ENCODE results near the gene GABPA. TPM values are rescaled to one million over a fixed set of nuclear protein-coding genes. Genes with fewer than 3 reads are reported as not detected.

Gene GABPA
- total RNA-seq, 4 donors from 2014 or later: 14.8 to 19.1 (median 16.8) TPM

DNA sequence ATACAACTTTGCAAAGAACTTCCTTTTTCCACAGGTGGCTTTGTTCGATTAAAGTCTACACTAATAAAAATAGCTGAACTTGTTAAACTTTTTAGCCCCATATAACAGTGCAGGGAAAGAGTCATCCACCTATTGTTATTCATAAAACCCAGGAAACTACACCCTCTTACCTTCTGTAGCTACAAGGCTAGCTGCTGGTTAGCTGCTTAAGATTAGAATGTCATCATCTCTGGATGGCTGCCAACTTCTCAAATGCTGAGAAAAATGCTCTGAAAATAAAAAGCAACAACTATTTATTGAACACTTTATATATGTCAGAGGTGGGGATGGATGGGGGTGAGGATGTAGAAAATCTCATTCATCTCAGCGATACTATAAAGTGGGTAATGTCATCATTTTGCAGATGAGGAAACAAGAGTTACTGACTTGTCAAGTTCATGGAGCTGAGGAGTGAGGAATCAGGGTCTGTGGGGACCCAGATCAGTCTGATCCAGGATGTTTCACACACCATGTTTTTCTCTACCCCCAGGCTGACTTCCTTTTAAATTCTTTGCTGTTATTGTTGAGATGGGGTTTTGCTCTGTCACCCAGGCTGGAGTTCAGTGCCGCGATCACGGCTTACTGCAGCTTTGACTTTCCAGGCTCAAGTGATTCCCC, 17.2 kb upstream of the GABPA start:
- intact Hi-C loops (cut with DNase I; ENCODE audit: low total_unique reads): no loop called here

DNA sequence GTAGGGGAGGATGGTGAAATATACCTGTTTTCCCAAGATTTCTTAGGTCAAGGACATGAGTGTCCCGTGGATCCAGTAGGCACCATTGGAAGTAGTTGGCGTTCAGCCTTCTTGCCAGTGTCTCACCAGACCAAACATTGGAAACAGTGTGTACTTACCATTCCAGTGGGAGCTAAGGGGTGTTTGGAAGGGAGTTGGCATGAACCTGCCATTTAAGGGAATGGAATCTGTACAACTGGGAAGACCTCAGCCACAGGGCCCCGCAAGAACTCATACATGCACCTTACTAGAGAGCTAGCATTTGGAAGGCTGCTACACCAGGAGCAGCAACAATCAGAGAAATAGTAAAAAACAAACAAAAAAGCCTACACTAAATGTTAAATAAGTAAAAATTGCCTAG, 12.8 kb upstream of the GABPA start:
- WGBS, 2 donors: 97 to 98% methylated on average over 3 of the region's 3 CpGs
- intact Hi-C loops (cut with DNase I; ENCODE audit: low total_unique reads): no loop called here
- no peak overlapping the region for H3K4me3 ChIP-seq (ENCODE audit: low read depth, poor library complexity, severe bottlenecking)
- TF ChIP-seq, protein P1, sequence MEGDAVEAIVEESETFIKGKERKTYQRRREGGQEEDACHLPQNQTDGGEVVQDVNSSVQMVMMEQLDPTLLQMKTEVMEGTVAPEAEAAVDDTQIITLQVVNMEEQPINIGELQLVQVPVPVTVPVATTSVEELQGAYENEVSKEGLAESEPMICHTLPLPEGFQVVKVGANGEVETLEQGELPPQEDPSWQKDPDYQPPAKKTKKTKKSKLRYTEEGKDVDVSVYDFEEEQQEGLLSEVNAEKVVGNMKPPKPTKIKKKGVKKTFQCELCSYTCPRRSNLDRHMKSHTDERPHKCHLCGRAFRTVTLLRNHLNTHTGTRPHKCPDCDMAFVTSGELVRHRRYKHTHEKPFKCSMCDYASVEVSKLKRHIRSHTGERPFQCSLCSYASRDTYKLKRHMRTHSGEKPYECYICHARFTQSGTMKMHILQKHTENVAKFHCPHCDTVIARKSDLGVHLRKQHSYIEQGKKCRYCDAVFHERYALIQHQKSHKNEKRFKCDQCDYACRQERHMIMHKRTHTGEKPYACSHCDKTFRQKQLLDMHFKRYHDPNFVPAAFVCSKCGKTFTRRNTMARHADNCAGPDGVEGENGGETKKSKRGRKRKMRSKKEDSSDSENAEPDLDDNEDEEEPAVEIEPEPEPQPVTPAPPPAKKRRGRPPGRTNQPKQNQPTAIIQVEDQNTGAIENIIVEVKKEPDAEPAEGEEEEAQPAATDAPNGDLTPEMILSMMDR (IDR thresholded peaks at IDR 0.05): no peak
- TF ChIP-seq POLR2A (IDR thresholded peaks at IDR 0.05): no peak
- no peak for DNase-seq (ENCODE audit: low spot score in 2 of 2)

More for the DNA sequence above, 17.2 kb upstream of the GABPA start:
- TF ChIP-seq POLR2A (IDR thresholded peaks at IDR 0.05): no peak
- TF ChIP-seq, protein P1 (IDR thresholded peaks at IDR 0.05): no peak
- DNase-seq (ENCODE audit: low spot score in 2 of 2): no peak
- WGBS, 2 donors: 81 to 82% methylated on average over 5 of the region's 5 CpGs
- H3K4me3 ChIP-seq (ENCODE audit: low read depth, poor library complexity, severe bottlenecking): no peak overlapping the region

DNA sequence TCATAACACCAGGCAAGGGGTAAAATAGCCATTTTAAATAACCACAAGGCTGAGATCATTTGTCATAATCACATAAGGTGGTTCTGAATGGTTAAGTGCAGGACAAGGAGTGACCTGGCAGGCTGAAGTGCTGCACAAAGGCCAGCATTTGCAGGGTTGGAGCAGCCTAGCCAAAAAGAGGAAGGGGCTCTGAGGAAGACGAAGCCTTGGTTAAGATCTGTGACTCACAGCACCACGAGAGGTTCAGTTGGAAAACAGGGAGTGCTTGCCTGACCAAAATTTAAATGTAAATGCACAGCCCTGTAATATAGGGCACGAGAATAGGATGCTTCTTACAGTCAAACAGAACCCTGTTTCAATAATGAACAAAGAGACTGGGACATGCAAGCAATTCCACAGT, 12.1 kb upstream of the GABPA start:
- intact Hi-C loops (cut with DNase I; ENCODE audit: low total_unique reads): no loop called here
- DNase-seq (ENCODE audit: low spot score in 2 of 2): no peak
- H3K4me3 ChIP-seq (ENCODE audit: low read depth, poor library complexity, severe bottlenecking): no peak overlapping the region
- TF ChIP-seq POLR2A (IDR thresholded peaks at IDR 0.05): no peak
- TF ChIP-seq, protein P1 (IDR thresholded peaks at IDR 0.05): no peak
- WGBS, 2 donors: 82 to 88% methylated on average over 3 of the region's 3 CpGs

DNA sequence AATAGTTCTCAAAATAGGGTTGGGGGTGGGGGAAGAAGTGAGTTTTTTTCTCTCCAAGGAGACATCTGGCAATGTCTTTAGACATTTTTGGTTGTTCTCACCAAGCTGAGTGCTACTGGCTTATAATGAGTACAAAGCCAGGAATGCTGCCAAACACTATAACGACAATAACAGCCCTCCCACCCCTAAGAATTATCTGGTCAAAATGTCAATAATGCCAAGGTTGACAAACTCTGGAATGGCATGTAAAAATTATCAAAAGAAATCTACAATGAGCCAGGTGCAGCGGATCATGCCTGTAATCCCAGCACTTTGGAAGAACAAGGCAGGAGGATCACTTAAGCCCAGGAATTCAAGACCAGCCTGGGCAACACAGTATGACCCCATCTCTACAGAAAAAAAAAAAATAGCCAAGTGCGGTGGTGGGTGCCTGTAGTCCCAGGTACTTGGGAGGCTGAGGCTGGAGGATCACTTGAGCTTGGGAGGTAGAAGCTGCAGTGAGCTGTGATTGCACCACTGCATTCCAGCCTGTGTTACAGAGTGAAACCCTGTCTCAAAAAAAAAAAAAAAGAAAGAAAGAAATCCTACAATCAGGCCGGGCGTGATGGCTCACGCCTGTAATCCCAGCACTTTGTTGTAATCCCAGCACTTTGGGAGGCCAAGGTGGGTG, 2.5 kb upstream of the GABPA start:
- WGBS, 2 donors: 77 to 86% methylated on average over 6 of the region's 6 CpGs
- H3K4me3 ChIP-seq (ENCODE audit: low read depth, poor library complexity, severe bottlenecking): no peak overlapping the region
- intact Hi-C loops (cut with DNase I; ENCODE audit: low total_unique reads): no loop called here
- TF ChIP-seq, protein P1 (IDR thresholded peaks at IDR 0.05): no peak
- TF ChIP-seq POLR2A (IDR thresholded peaks at IDR 0.05): no peak
- DNase-seq (ENCODE audit: low spot score in 2 of 2): no peak

DNA sequence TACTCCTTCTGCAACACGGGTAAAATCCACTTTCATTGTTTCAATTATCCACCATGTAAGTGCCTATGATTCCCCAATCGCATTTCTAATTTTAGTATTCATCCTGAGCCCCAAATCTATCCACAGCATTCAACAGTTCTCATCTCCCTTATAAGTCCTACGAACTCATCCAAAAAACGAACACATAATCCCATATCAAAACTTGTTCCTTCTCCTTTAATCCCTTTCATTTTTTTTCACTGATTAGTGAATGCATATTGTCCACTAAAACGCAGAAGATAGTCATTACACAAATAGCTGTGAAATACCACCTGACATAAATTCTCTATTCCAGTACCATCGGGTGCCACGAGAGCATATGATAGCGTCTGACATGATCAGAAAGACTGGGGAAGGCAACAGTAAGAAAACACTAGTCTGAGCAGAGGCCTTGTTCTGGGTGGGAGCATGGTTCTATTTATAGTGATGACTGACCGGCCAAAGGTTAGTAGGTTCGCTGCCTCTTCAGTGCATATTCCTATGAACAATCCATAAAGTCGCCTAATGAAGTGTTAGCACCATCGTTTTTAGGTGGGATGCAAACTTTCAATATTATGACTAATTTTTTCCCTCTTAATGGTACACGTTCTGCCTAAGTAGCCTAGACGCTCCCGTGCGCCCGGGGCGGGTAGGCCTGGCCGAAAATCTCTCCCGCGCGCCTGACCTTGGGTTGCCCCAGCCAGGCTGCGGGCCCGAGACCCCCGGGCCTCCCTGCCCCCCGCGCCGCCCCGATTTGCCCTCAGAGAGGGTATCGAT, 716 bp upstream of the GABPA start:
- intact Hi-C loops (cut with DNase I; ENCODE audit: low total_unique reads): no loop called here
- peak overlapping the region; percentile 86 for H3K4me3 ChIP-seq (ENCODE audit: low read depth, poor library complexity, severe bottlenecking)
- no peak for TF ChIP-seq POLR2A (IDR thresholded peaks at IDR 0.05)
- TF ChIP-seq, protein P1 (IDR thresholded peaks at IDR 0.05): no peak
- 3 to 4% methylated on average over 21 to 30 of the region's 30 CpGs for WGBS, 2 donors
- DNase-seq (ENCODE audit: low spot score in 2 of 2): peak in 1 of 2 donors; percentile 20
